ENCODE results near the gene LENEP.

Gene LENEP

GRCh38 chr1:154960446-154961136, 32.8 kb upstream of the LENEP start:
- in situ Hi-C loops (cut with HindIII; ENCODE audit: low sequenced_read_pairs) = no loop called here

- in situ Hi-C loops (cut with HindIII; ENCODE audit: low sequenced_read_pairs) = no loop called here
Observed at GRCh38 chr1:154961207-154962155, 31.9 kb upstream of the LENEP start, which contains the start of gene PYGO2. PYGO2 (minus strand) TSS chr1:154961782; CDS start chr1:154961576, 206 bp downstream.

- in situ Hi-C loops (cut with HindIII; ENCODE audit: low sequenced_read_pairs) = no loop called here
Observed at GRCh38 chr1:154962156-154962749, 31.1 kb upstream of the LENEP start.

GRCh38 chr1:154962795-154963330, 30.5 kb upstream of the LENEP start:
- in situ Hi-C loops (cut with HindIII; ENCODE audit: low sequenced_read_pairs) = no loop called here

- in situ Hi-C loops (cut with HindIII; ENCODE audit: low sequenced_read_pairs) = no loop called here
Observed at GRCh38 chr1:154963643-154964042, 29.7 kb upstream of the LENEP start.

- in situ Hi-C loops (cut with HindIII; ENCODE audit: low sequenced_read_pairs) = no loop called here
Observed at GRCh38 chr1:154964359-154964758, 29.0 kb upstream of the LENEP start.

GRCh38 chr1:154966111-154966510, 27.3 kb upstream of the LENEP start:
- in situ Hi-C loops (cut with HindIII; ENCODE audit: low sequenced_read_pairs) = no loop called here

- in situ Hi-C loops (cut with HindIII; ENCODE audit: low sequenced_read_pairs) = no loop called here
Observed at GRCh38 chr1:154967331-154967950, 25.9 kb upstream of the LENEP start.

- in situ Hi-C loops (cut with HindIII; ENCODE audit: low sequenced_read_pairs) = no loop called here
Observed at GRCh38 chr1:154968731-154969130, 24.7 kb upstream of the LENEP start.

GRCh38 chr1:154969246-154969645, 24.1 kb upstream of the LENEP start:
- in situ Hi-C loops (cut with HindIII; ENCODE audit: low sequenced_read_pairs) = no loop called here

- in situ Hi-C loops (cut with HindIII; ENCODE audit: low sequenced_read_pairs) = no loop called here
Observed at GRCh38 chr1:154969860-154970452, 23.4 kb upstream of the LENEP start.

GRCh38 chr1:154970631-154971340, 22.6 kb upstream of the LENEP start, which contains the start of gene SHC1:
SHC1 (minus strand) TSS chr1:154970747; CDS start chr1:154970526, 221 bp downstream.
- in situ Hi-C loops (cut with HindIII; ENCODE audit: low sequenced_read_pairs) = no loop called here

- in situ Hi-C loops (cut with HindIII; ENCODE audit: low sequenced_read_pairs) = no loop called here
Observed at GRCh38 chr1:154971341-154971998, 21.9 kb upstream of the LENEP start.

- in situ Hi-C loops (cut with HindIII; ENCODE audit: low sequenced_read_pairs) = no loop called here
Observed at GRCh38 chr1:154972213-154972516, 21.2 kb upstream of the LENEP start.

GRCh38 chr1:154972517-154973343, 20.7 kb upstream of the LENEP start:
- in situ Hi-C loops (cut with HindIII; ENCODE audit: low sequenced_read_pairs) = no loop called here

GRCh38 chr1:154973344-154974101, 19.9 kb upstream of the LENEP start:
- in situ Hi-C loops (cut with HindIII; ENCODE audit: low sequenced_read_pairs) = no loop called here

- in situ Hi-C loops (cut with HindIII; ENCODE audit: low sequenced_read_pairs) = no loop called here
Observed at GRCh38 chr1:154974102-154974807, 19.1 kb upstream of the LENEP start, which contains the start of gene CKS1B. CKS1B (plus strand) TSS chr1:154974681; CDS start chr1:154974746, 65 bp downstream.
